ENCODE data around the gene TYMP.

TYMP gene

DNA sequence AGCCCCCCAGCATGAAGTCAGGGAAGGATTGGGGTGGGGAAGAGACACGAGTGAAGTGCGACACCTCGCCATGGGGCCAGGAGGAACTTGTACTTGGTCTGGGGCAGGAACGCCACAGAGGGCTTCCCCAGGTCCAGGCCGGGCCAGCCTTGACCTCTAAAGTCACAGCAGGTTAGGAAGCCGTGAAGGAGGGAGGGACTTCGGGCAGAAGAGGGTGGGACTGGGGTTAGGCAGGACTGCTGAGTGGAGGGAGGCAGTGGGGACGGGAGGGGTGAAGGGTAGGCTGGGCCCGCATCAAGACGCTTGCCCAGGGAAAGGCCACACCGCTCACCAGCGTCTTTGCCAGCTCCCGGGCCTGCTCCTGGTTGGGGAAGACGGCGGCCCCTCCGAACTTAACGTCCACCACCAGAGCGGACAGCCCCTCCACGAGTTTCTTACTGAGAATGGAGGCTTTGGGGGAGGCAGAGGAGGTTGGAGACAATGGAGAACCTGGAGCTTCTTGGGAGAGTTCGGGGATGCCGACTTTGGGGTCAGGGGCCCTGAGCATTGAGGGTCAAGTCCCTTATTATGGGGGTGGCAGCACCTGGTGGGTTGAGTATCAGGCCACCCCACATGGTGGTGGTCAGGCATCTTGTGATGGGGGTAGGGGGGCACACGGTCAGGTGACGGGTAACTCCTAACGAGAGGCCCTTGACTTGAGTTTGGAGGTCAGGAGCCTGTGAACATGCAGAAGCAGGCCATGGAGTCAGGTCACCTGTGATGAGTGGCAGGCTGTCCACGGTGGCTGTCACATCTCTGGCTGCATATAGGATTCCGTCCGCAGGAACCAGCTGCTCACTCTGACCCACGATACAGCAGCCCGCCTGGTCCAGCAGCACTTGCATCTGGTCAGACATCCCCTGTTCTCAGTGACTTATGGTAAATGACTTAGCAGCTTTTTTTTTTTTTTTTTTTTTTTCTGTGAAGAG is 2.7 kb downstream of the TYMP start:
- peak overlapping the region; percentile 87 for H3K4me3 ChIP-seq (ENCODE audit: low read length)
- H3K4me1 ChIP-seq (ENCODE audit: control insufficient read depth, insufficient read depth, low read length): peaks cover 31% of the 10 kb centered on the region
- DNase-seq (ENCODE audit: low read depth): peak; percentile 29
- no peaks in the 10 kb centered on the region for H3K27me3 ChIP-seq (replicated peaks; ENCODE audit: control insufficient read depth, insufficient read depth, low read length)
- peaks cover 15% of the 10 kb centered on the region for H3K36me3 ChIP-seq (ENCODE audit: control insufficient read depth, insufficient read depth, low read length, severe bottlenecking)
- no peaks in the 10 kb centered on the region for H3K9me3 ChIP-seq (ENCODE audit: control insufficient read depth, low read length)
- peak overlapping the region; percentile 90 for H3K9ac ChIP-seq (ENCODE audit: low read length)

DNA sequence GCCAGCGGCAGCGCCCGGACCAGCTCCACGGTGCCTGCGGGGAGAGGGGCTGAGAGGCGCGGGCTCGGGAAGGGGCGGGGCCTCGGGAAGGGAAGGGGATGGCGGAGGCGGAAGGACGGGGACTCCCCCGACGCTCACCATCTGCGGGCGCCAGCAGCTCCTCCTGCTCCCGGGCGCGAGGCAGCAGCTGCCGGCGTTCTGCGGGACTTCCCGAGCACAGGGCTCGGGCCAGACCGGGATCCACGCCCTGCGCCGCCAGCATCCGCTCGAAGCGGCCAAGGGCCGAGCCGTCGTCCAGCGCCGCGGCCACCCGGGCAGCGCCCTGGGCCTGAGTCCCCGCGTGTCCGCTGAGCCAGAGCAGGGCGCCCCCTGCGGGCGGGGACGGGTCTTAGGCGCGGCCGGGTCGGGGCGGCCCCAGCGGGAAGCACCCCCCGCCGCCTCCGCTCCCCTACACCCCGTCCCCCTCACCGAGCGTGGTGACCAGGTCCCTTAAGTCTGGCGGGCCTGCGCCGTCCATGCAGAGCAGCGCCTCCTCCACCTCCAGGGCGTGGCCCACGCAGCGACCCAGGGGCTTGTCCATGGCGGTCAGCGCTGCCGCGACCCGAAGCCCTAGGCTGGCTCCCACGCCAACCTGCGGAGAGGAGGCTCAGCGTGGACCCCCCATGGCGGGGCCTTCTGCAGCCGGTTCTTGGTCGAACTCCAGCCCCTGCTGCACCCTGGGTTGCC is 3.5 kb downstream of the TYMP start:
- Histone ChIP-seq H3K9me3 (ENCODE audit: control insufficient read depth, low read length) (no peaks in the 10 kb centered on the region), H3K4me3 (ENCODE audit: low read length) (peak overlapping the region; percentile 87), H3K9ac (ENCODE audit: low read length) (peak overlapping the region; percentile 90), H3K27me3 (replicated peaks; ENCODE audit: control insufficient read depth, insufficient read depth, low read length) (no peaks in the 10 kb centered on the region), H3K36me3 (ENCODE audit: control insufficient read depth, insufficient read depth, low read length, severe bottlenecking) (peaks cover 23% of the 10 kb centered on the region), H3K4me1 (ENCODE audit: control insufficient read depth, insufficient read depth, low read length) (peaks cover 29% of the 10 kb centered on the region)
- peak; percentile 90 for DNase-seq (ENCODE audit: low read depth)

GRCh38 chr22:50525858-50526107 is 4.0 kb downstream of the TYMP start:
- Histone ChIP-seq H3K36me3 (ENCODE audit: control insufficient read depth, insufficient read depth, low read length, severe bottlenecking) (peaks cover 27% of the 10 kb centered on the region), H3K9ac (ENCODE audit: low read length) (peak overlapping the region; percentile 90)

GRCh38 chr22:50525104-50525857 is 4.5 kb downstream of the TYMP start, which contains the start of gene SCO2:
TSS of gene SCO2 (minus strand) at chr22:50525598. CDS start at chr22:50524411, 1,187 bp downstream.
- Histone ChIP-seq H3K9ac (ENCODE audit: low read length) (peak within 1 kb of the TSS; percentile 90), H3K4me3 (ENCODE audit: low read length) (peak within 1 kb of the TSS; percentile 87), H3K4me1 (ENCODE audit: control insufficient read depth, insufficient read depth, low read length) (peaks cover 25% of the 10 kb centered on the region), H3K9me3 (ENCODE audit: control insufficient read depth, low read length) (no peaks in the 10 kb centered on the region), H3K27me3 (replicated peaks; ENCODE audit: control insufficient read depth, insufficient read depth, low read length) (no peaks in the 10 kb centered on the region), H3K36me3 (ENCODE audit: control insufficient read depth, insufficient read depth, low read length, severe bottlenecking) (peaks cover 28% of the 10 kb centered on the region)
- peak; percentile 98 for DNase-seq (ENCODE audit: low read depth)

More at GRCh38 chr22:50525858-50526107, 4.0 kb downstream of the TYMP start:
- H3K4me3 ChIP-seq (ENCODE audit: low read length): peak overlapping the region; percentile 87
- DNase-seq (ENCODE audit: low read depth): no peak
- H3K9me3 ChIP-seq (ENCODE audit: control insufficient read depth, low read length): no peaks in the 10 kb centered on the region
- H3K27me3 ChIP-seq (replicated peaks; ENCODE audit: control insufficient read depth, insufficient read depth, low read length): no peaks in the 10 kb centered on the region
- peaks cover 25% of the 10 kb centered on the region for H3K4me1 ChIP-seq (ENCODE audit: control insufficient read depth, insufficient read depth, low read length)

- DNase-seq (ENCODE audit: low read depth): no peak
Observed at GRCh38 chr22:50524676-50525103, 5.1 kb downstream of the TYMP start.

GRCh38 chr22:50523806-50524675 is 5.8 kb downstream of the TYMP start:
- no peak for DNase-seq (ENCODE audit: low read depth)
- Histone ChIP-seq H3K27me3 (replicated peaks; ENCODE audit: control insufficient read depth, insufficient read depth, low read length) (no peaks in the 10 kb centered on the region), H3K4me1 (ENCODE audit: control insufficient read depth, insufficient read depth, low read length) (peaks cover 22% of the 10 kb centered on the region), H3K4me3 (ENCODE audit: low read length) (peak overlapping the region; percentile 87), H3K9me3 (ENCODE audit: control insufficient read depth, low read length) (no peaks in the 10 kb centered on the region), H3K9ac (ENCODE audit: low read length) (peak overlapping the region; percentile 90), H3K36me3 (ENCODE audit: control insufficient read depth, insufficient read depth, low read length, severe bottlenecking) (peaks cover 33% of the 10 kb centered on the region)

More at GRCh38 chr22:50524676-50525103, 5.1 kb downstream of the TYMP start:
- Histone ChIP-seq H3K9me3 (ENCODE audit: control insufficient read depth, low read length) (no peaks in the 10 kb centered on the region), H3K9ac (ENCODE audit: low read length) (peak overlapping the region; percentile 90), H3K4me3 (ENCODE audit: low read length) (peak overlapping the region; percentile 87), H3K4me1 (ENCODE audit: control insufficient read depth, insufficient read depth, low read length) (peaks cover 25% of the 10 kb centered on the region), H3K27me3 (replicated peaks; ENCODE audit: control insufficient read depth, insufficient read depth, low read length) (no peaks in the 10 kb centered on the region), H3K36me3 (ENCODE audit: control insufficient read depth, insufficient read depth, low read length, severe bottlenecking) (peaks cover 28% of the 10 kb centered on the region)

GRCh38 chr22:50523458-50523805 is 6.4 kb downstream of the TYMP start:
- no peak for DNase-seq (ENCODE audit: low read depth)
- Histone ChIP-seq H3K9ac (ENCODE audit: low read length) (no peak overlapping the region), H3K36me3 (ENCODE audit: control insufficient read depth, insufficient read depth, low read length, severe bottlenecking) (peaks cover 39% of the 10 kb centered on the region), H3K4me3 (ENCODE audit: low read length) (no peak overlapping the region), H3K9me3 (ENCODE audit: control insufficient read depth, low read length) (no peaks in the 10 kb centered on the region), H3K4me1 (ENCODE audit: control insufficient read depth, insufficient read depth, low read length) (peaks cover 21% of the 10 kb centered on the region), H3K27me3 (replicated peaks; ENCODE audit: control insufficient read depth, insufficient read depth, low read length) (no peaks in the 10 kb centered on the region)

DNA sequence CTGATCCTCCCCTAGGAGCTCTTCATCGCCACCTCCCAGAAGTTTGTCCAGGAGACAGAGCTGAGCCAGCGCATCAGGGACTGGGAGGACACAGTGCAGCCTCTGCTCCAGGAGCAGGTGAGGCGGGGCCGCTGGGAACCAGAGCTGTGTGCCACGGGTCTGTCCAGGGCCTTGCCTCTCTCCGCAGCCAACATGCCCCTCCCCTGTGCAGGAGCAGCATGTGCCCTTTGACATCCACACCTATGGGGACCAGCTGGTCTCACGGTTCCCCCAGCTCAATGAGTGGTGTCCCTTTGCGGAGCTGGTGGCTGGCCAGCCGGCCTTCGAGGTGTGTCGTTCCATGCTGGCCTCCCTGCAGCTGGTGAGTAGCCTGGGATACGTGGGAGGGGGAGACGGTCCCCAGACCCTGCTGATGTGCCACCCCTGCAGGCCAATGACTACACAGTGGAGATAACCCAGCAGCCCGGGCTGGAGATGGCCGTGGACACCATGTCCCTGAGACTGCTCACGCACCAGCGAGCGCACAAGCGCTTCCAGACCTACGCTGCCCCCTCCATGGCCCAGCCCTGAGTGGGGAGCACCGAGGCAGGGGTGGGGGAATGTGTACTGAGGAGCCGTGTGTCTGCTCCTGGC is 6.9 kb downstream of the TYMP start:
- no peaks in the 10 kb centered on the region for H3K27me3 ChIP-seq (replicated peaks; ENCODE audit: control insufficient read depth, insufficient read depth, low read length)

GRCh38 chr22:50522208-50522805 is 7.5 kb downstream of the TYMP start:
- Histone ChIP-seq H3K27me3 (replicated peaks; ENCODE audit: control insufficient read depth, insufficient read depth, low read length) (no peaks in the 10 kb centered on the region), H3K9ac (ENCODE audit: low read length) (no peak overlapping the region), H3K9me3 (ENCODE audit: control insufficient read depth, low read length) (no peaks in the 10 kb centered on the region), H3K4me1 (ENCODE audit: control insufficient read depth, insufficient read depth, low read length) (peaks cover 18% of the 10 kb centered on the region), H3K4me3 (ENCODE audit: low read length) (no peak overlapping the region), H3K36me3 (ENCODE audit: control insufficient read depth, insufficient read depth, low read length, severe bottlenecking) (peaks cover 39% of the 10 kb centered on the region)
- DNase-seq (ENCODE audit: low read depth): no peak

More for the DNA sequence above, 6.9 kb downstream of the TYMP start:
- peaks cover 39% of the 10 kb centered on the region for H3K36me3 ChIP-seq (ENCODE audit: control insufficient read depth, insufficient read depth, low read length, severe bottlenecking)
- no peak overlapping the region for H3K4me3 ChIP-seq (ENCODE audit: low read length)
- no peaks in the 10 kb centered on the region for H3K9me3 ChIP-seq (ENCODE audit: control insufficient read depth, low read length)
- H3K9ac ChIP-seq (ENCODE audit: low read length): no peak overlapping the region
- no peak for DNase-seq (ENCODE audit: low read depth)
- peaks cover 21% of the 10 kb centered on the region for H3K4me1 ChIP-seq (ENCODE audit: control insufficient read depth, insufficient read depth, low read length)

DNA sequence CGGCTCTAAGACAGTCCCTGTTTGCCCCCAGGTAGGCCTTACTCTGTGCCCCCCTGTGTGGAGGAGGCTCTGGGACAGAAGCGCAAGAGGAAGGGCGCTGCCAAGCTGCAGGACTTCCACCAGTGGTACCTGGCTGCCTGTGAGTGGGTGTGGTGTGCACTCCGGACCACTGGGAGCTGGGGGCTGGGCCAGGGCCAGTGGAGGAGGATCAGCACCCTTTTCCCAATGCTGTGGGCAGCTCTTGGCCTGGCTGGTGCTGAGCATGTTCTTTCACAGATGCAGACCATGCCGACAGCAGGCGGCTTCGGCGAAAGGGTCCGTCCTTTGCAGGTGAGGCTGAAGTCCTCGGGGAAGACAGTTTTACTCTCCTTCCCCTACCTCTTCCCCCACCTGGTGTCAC is 8.1 kb downstream of the TYMP start:
- H3K36me3 ChIP-seq (ENCODE audit: control insufficient read depth, insufficient read depth, low read length, severe bottlenecking): peaks cover 42% of the 10 kb centered on the region
- H3K4me3 ChIP-seq (ENCODE audit: low read length): no peak overlapping the region
- no peak overlapping the region for H3K9ac ChIP-seq (ENCODE audit: low read length)
- H3K27me3 ChIP-seq (replicated peaks; ENCODE audit: control insufficient read depth, insufficient read depth, low read length): no peaks in the 10 kb centered on the region
- DNase-seq (ENCODE audit: low read depth): no peak
- peaks cover 12% of the 10 kb centered on the region for H3K4me1 ChIP-seq (ENCODE audit: control insufficient read depth, insufficient read depth, low read length)
- H3K9me3 ChIP-seq (ENCODE audit: control insufficient read depth, low read length): no peaks in the 10 kb centered on the region

All from adipocyte (in vitro differentiated cells).